NCI-H1048 (cell line): ENCODE data around the gene ITSN1.
"Not testable (repeated sequence)": the region's sequence is repeated elsewhere in the genome, so short reads cannot be mapped to it uniquely, and the experiment has no call there.

Source experiments
- DNase-seq: peaks from one replicate; lab custom pipeline; 2025; lab: John Stamatoyannopoulos, UW

The ITSN1 gene

DNA sequence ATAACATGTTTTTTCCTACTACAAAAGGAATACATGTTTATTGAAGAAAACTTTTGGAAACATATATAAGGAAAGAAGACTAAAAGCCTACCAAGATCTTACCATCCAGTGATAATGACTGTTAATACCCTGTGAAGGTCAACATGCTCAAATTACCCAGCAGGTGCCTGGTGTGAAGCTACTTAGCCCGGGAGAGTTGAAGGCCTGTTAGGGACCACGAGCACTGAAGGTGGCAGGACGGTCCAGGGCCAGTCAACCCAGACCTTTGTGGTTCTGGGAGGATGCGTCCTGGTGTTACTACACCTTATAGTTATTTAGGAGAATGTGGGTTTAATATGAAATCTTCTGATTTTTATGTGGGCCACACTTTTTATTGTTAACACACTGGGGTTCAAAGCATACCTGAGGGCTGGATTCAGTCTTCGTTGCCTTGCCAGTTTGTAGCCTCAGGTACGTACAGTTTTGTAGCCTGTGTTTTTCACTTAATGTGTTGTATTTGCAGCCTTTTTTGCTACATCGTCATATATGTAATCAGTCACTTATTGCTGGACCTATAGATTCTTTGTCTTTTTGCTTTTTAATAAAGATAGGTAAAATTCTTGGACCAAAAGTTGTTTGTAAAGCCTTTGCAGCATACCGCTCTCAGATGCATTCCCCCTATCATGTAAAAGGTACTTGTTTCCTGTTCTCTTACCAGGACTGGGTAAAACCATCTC, 9.8 kb downstream of the ITSN1 start:
- no peak for DNase-seq

- DNase-seq: no peak
These were observed 12.1 kb downstream of the ITSN1 start for GRCh38 chr21:33654412-33654811.

DNA sequence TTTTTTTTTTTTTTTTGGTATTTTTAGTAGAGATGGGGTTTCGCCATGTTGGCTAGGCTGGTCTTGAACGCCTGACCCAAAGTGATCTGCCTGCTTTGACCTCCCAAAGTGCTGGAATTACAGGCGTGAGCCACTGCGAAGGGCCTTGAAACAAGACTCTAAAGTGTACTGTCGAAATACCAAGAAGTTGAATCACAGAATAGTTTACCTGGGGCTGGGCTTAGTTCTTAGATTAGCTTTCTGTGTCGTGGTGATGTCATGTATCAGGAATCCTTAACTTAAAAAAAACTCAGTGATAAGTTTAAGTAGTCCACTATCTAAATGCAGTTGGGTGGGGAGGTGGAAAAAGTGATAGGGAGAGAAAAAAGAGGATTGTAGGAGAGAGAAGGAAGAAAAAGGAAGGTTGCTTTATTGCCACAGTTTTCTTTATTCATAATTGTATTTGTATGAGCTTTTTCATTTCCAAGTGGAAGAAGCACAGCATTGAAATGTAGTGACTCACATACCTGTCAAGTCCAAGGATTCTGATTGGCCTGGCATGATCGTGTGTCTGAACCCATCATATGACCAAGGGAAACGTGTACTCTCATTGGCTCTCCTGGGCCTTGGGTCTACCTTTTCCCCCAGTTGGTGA, 13.4 kb downstream of the ITSN1 start:
- no peak for DNase-seq

GRCh38 chr21:33657124-33657820, 15.0 kb downstream of the ITSN1 start:
- DNase-seq: no peak

DNA sequence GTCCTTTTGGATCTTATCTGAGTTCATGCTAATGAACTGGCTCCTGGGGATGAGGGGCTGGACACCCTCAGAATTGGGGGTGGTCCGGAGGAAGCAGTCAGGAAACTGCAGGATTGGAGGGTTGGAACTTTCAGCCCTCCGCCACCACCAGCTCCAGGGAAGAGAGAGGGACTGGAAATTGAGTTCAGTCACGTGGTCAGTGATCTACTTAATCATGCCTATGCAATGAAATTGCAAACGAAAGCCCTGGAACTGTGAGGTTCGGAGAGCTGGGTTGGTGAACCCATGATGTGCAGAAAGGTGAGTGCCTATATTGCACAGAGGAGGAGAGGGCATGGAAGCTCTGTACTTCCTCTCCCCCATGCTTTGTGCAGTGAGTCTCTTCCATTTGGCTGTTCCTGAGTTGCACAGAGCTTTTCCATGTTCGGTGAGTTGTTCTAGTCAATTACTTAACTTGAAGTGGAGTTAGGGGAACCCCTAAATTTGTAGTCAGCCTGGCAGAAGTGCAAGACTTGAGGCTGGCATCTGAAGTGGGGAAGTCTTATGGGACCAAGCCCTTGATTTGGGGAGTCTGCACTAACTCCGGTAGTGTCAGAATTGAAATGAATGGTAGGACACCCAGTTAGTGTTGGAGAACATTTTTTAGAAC, 16.7 kb downstream of the ITSN1 start:
- no peak for DNase-seq

- DNase-seq: no peak
These were observed 17.3 kb downstream of the ITSN1 start for GRCh38 chr21:33659568-33659949.

DNA sequence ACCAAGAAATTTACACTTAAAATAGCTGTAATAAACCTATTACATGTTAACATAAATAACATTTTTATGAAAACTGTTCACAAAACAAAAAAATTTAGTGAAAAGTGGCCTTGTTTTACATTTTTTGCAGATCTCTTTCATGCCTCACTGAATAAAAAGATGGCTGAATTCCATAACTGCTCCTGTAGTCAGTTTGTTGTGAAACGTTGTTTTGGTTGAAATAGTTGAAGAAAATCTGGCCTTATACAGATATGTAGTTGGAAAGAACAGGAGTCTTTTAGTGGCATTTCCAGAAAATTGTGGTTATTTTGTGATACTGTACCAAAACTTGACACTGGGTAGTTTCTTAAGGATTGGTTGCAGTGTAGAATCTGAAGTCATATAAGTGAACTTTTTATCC, 18.1 kb downstream of the ITSN1 start:
- DNase-seq: no peak

DNA sequence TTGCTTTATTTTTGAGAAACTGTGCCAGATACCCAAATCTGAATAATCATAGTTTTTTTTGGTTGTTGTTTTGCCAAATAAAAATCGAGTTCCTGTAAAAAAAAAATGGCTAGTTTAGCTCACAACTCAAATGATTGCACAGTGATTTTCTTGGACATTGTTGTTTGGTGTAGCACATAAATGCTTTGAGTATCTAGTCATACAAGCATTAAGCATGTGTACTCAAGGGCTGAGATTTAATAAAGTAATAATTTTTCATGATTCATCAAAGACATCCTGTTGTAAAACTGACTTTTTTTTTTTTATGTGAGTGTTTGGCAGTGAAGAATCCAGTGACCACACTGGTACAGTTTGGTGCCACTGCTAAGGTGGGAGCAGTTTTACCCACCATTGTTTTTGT, 18.8 kb downstream of the ITSN1 start:
- no peak for DNase-seq

DNA sequence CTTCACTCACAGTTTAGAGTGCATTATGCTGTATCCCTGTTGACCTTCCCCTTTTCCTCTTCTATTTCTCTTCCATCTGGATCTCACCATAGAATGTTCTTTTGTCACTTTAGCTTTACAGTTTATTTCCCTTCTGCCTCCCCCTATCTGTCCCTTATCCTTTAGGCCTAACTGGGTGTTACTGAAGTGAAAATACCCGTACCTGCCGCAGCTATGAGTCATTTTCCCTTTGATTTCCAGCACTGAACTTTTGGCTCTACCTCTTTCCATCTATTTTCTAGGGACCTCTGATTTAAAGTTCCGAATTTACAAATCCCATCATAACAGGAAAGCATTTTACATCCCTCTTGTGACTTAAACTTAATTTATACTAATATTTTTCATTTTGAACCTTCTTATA, 19.7 kb downstream of the ITSN1 start:
- no peak for DNase-seq

GRCh38 chr21:33663241-33663640, 20.9 kb downstream of the ITSN1 start:
- no peak for DNase-seq

- no peak for DNase-seq
These were observed 21.8 kb downstream of the ITSN1 start for GRCh38 chr21:33664135-33664534.

GRCh38 chr21:33666153-33666552, 23.9 kb downstream of the ITSN1 start:
- no peak for DNase-seq

DNA sequence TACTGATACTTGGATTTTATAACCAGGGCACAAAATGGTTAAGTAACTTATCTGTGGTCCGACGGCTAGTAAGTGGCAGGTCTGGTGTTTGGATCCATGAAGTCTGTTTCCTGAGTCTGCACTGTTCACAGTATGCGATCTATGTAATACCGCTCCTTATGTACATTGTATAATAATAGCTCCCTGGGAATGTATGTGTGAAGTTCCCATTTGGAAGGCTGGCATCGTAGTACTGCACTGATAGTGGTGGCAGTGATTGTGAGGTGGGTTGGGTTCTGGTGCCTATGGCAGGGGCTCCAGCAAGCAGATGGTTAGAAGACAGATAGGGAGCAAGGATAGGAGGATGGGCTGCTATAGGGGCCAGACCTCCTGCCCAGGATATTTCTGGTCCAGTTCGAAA, 25.3 kb downstream of the ITSN1 start:
- no peak for DNase-seq

DNA sequence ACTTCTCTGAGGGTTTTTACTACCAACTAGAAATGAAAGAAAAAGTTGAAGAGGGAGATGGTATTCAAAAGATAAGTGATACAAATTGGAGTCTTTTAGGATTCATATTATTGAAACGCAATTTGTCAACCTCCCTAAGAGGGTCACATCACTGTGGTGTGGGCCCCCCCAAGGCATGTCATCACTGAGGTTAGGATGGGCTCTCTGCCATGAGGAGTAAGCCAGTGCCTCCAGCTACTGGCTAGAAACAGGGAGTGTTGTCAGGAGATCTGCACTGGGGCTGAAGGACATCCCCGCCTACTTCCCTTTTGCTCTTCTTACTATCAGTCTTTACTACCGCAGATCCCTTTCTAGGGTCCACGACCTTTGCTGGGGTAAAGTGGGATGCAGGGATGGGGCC, 25.9 kb downstream of the ITSN1 start:
- no peak for DNase-seq

- DNase-seq: no peak
These were observed 26.3 kb downstream of the ITSN1 start for GRCh38 chr21:33668620-33669019.

DNA sequence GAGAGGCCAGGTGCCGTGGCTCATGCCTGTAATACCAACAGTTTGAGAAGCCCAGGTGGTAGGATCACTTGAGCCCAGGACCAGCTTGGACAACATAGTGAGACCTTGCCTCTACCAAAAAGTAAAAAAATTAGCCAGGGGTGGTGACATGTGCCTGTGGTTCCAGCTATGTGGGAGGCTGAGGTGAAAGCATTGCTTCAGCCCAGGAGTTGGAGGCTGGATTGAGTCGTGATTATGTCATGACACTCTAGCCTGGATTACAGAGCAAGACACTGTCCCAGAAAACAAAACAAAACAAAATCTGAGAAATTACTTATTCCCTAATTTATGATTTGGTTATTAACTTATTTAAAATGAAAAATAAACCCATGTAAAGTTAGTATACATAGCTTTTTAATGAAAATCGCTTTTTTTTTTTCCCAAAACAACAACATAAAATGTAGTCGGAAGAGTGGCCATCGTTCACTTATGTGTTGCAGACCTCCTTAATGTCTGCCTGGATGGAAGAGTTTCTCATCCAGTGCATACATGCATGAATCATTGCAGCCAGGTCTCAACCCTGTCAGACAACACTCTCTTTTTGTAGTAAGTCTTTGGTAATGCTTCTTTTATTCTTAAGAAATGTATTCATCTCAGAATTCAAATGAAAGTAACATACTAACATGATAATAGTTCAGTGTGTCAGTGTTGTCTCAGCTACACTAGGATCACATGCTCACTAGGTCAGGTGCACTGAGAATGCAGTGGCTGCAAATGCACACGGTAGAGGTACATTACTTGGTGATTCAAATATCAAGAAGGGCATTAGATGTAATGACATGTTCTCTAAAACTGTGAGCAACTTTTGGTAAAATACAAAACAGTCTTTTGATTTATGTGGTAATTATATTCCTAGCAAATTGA, 28.0 kb downstream of the ITSN1 start:
- no peak for DNase-seq

GRCh38 chr21:33673473-33673872, 31.2 kb downstream of the ITSN1 start:
- DNase-seq: no peak

- no peak for DNase-seq
These were observed 31.9 kb downstream of the ITSN1 start for GRCh38 chr21:33674226-33674625.

DNA sequence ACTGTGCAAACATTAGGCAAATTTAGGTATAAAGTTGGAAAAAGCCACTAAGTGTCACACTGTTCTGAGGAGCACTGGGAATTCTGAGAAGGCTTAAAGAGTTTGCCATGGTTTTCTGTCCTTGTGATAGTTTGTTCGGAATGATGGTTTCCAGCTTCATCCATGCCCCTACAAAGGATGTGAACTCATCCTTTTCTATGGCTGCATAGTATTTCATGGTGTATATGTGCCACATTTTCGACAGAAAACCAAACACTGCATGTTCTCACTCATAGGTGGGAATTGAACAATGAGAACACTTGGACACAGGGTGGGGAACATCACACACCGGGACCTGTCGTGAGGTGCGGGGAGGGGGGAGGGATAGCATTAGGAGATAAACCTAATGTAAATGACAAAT, 34.4 kb downstream of the ITSN1 start:
- DNase-seq: not testable (repeated sequence)

DNA sequence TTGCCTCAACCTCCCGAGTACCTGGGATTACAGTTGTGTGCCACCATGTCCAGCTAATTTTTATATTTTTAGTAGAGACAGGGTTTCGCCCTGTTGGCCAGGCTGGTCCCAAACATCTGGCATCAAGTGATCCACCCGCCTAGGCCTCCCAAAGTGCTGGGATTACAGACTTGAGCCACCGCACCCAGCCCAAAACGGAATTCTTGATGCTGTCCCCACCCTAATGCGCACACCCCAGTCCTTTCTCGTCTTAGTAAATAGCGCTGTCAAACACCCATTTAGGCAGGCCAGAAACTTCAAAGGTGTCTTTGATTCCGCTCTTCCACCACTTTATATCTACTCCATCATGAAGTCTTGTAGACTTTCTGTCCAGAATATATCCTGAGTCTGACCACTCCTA, 35.1 kb downstream of the ITSN1 start:
- DNase-seq: no peak

DNA sequence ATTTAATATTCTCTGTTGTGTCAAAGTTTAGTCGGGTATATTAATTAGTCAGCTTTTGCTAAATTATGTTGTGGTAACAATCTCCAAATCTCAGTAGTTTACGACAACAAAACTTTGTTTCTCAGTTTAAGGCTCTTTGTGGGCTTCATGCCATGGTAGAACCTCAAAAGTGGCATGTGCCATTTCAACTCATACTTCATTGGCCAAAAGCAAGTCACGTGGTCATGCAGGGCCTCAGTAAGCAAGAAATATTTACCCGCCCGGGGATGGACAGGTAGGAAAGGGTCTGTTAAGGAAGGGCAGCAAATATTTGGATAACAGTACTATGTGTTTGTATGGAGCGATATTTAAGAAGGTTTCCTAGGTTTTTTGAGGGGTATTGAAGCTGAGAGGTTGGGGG, 38.6 kb downstream of the ITSN1 start:
- DNase-seq: no peak
